Tibial nerve (tissue), 3 donors: Measurements from ENCODE around the gene MR1.

Experiments used
- POLR2A ChIP-seq, 2 donors: fragments of 450-650 bp; IDR thresholded peaks; one replicate each; pipeline ENCODE4 v1.6.1; 2017; ENCODE audit warnings: antibody characterized with exemption in 2 of 2, mild to moderate bottlenecking in 2 of 2, moderate library complexity in 2 of 2
- TF ChIP-seq, protein P1 (sequence below), 5 experiments: fragments of 200-600 bp in 3 of 5; fragments of 450-650 bp in 2 of 5; sonication (generic) in 3 of 5; IDR thresholded peaks; one replicate each; pipeline ENCODE4 v1.5.1; 2016 to 2019; ENCODE audit warnings: antibody characterized with exemption in 5 of 5, mild to moderate bottlenecking in 3 of 5, moderate library complexity in 2 of 5

DNA sequence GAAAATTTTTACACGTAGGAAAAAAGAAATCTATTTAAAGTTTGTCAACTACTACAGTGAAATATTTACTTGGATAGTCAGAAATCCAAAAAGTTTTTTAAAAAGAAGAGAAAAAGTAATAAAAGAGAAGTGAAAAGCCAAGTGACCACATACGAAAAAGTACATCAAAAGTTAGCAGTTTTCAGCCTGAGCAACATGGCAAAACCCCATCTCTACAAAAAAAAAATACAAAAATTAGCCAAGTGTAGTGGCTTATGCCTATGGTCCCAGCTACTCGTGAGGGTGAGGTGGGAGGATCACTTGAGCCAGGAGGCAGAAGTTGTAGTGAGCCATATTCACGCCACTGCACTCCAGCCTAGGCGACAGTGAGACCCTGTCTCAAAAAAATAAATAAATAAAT lies 5.2 kb upstream of the MR1 start:
- TF ChIP-seq POLR2A (IDR thresholded peaks at IDR 0.05) = no peak
- TF ChIP-seq, protein P1, sequence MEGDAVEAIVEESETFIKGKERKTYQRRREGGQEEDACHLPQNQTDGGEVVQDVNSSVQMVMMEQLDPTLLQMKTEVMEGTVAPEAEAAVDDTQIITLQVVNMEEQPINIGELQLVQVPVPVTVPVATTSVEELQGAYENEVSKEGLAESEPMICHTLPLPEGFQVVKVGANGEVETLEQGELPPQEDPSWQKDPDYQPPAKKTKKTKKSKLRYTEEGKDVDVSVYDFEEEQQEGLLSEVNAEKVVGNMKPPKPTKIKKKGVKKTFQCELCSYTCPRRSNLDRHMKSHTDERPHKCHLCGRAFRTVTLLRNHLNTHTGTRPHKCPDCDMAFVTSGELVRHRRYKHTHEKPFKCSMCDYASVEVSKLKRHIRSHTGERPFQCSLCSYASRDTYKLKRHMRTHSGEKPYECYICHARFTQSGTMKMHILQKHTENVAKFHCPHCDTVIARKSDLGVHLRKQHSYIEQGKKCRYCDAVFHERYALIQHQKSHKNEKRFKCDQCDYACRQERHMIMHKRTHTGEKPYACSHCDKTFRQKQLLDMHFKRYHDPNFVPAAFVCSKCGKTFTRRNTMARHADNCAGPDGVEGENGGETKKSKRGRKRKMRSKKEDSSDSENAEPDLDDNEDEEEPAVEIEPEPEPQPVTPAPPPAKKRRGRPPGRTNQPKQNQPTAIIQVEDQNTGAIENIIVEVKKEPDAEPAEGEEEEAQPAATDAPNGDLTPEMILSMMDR (IDR thresholded peaks at IDR 0.05) = no peak
